CD4-positive, alpha-beta memory T cell (primary cell): Measurements from ENCODE around the gene CYP21A2. TPM values are rescaled to one million over a fixed set of nuclear protein-coding genes. Genes with fewer than 3 reads are reported as not detected.
A peak's percentile ranks its signal among the peaks of the same experiment; 100 is the strongest.
"Not testable (repeated sequence)": the region's sequence is repeated elsewhere in the genome, so short reads cannot be mapped to it uniquely, and the experiment has no call there.

Source experiments
- CTCF ChIA-PET: fragments of 350-600 bp; sonication (Branson Sonifier 250); formaldehyde crosslinking; loops from one replicate; lab custom pipeline; 2021; ENCODE audit warnings: inconsistent platforms; ENCODE audit not compliant: partially characterized antibody; lab: Charles Lee
- POLR2A ChIA-PET: fragments of 350-600 bp; sonication (Branson Sonifier 250); formaldehyde crosslinking; loops from one replicate; lab custom pipeline; 2021; ENCODE audit not compliant: partially characterized antibody; lab: Charles Lee
- DNase-seq, 5 donors: peaks; one replicate each; pipeline versions ENCODE4 v3.0.0 to v3.0.0-alpha.2; 2020 to 2022; ENCODE audit warnings: mixed read lengths in 1 of 5
- H3K27ac ChIP-seq: one replicate; pipeline ENCODE4 v1.7.0; 2013; ENCODE audit warnings: low read depth, low read length
- H3K27me3 ChIP-seq: 2 replicates; pipeline ENCODE4 v1.7.0; 2013; ENCODE audit warnings: mild to moderate bottlenecking, low read length, moderate library complexity; ENCODE audit not compliant: insufficient read depth
- H3K36me3 ChIP-seq: 2 replicates; pipeline ENCODE4 v1.7.0; 2013; ENCODE audit warnings: mild to moderate bottlenecking, low read length, moderate library complexity; ENCODE audit not compliant: insufficient read depth
- H3K4me1 ChIP-seq: 2 replicates; pipeline ENCODE4 v1.7.0; 2013; ENCODE audit warnings: mild to moderate bottlenecking, low read length, moderate library complexity; ENCODE audit not compliant: insufficient read depth
- H3K4me3 ChIP-seq, 2 donors: one replicate each; pipeline ENCODE4 v1.7.0; 2013; ENCODE audit warnings: low read length in 2 of 2, mild to moderate bottlenecking in 1 of 2
- H3K9me3 ChIP-seq, 2 donors: one replicate each; pipeline ENCODE4 v1.7.0; 2013; ENCODE audit warnings: low read length in 2 of 2, control low read depth in 1 of 2; ENCODE audit not compliant: control insufficient read depth in 1 of 2
- H3K27ac Mint-ChIP-seq, 7 donors: one replicate each; pipeline ENCODE4 v1.8.0; 2020 to 2021; ENCODE audit warnings: mixed read lengths in 7 of 7, mild to moderate bottlenecking in 6 of 7, inconsistent platforms in 3 of 7, moderate library complexity in 3 of 7
- H3K27me3 Mint-ChIP-seq, 2 donors: one replicate each; pipeline ENCODE4 v1.8.0; 2020 to 2021; ENCODE audit warnings: mixed read lengths in 2 of 2
- H3K36me3 Mint-ChIP-seq, 2 donors: one replicate each; pipeline ENCODE4 v1.8.0; 2020 to 2021; ENCODE audit warnings: mixed read lengths in 2 of 2, inconsistent platforms in 1 of 2, mild to moderate bottlenecking in 1 of 2
- H3K4me1 Mint-ChIP-seq, 4 donors: one replicate each; pipeline ENCODE4 v1.8.0; 2020 to 2021; ENCODE audit warnings: mixed read lengths in 4 of 4, mild to moderate bottlenecking in 1 of 4
- H3K4me3 Mint-ChIP-seq, 8 donors: one replicate each; pipeline ENCODE4 v1.8.0; 2020 to 2021; ENCODE audit warnings: mixed read lengths in 8 of 8, mild to moderate bottlenecking in 7 of 8, moderate library complexity in 6 of 8, inconsistent platforms in 3 of 8
- H3K9me3 Mint-ChIP-seq, 8 donors: one replicate each; pipeline ENCODE4 v1.8.0; 2020 to 2021; ENCODE audit warnings: mixed read lengths in 8 of 8, mild to moderate bottlenecking in 5 of 8, inconsistent platforms in 3 of 8, moderate library complexity in 1 of 8
- intact Hi-C: fragments of 100-400 bp; cut with micrococcal nuclease; formaldehyde crosslinking; loops from one replicate; pipeline ENCODE4 v1.15.1; 2023
- polyA plus RNA-seq, 2 donors: library from polyadenylated mRNA; unstranded; fragments of 300-500 nt; fragmentation: Illumina TruSeq; gene quantifications; one replicate each; pipeline ENCODE4 v1.2.3, GENCODE V29; 2021
- total RNA-seq, 2 experiments: library from RNA; stranded (reverse); gene quantifications; one replicate each; pipeline ENCODE4 v1.2.3, GENCODE V29; 2021

Gene CYP21A2
- total and polyA plus RNA-seq, 4 experiments from 2014 or later = 0.39 to 0.61 TPM; not detected in 2

DNA sequence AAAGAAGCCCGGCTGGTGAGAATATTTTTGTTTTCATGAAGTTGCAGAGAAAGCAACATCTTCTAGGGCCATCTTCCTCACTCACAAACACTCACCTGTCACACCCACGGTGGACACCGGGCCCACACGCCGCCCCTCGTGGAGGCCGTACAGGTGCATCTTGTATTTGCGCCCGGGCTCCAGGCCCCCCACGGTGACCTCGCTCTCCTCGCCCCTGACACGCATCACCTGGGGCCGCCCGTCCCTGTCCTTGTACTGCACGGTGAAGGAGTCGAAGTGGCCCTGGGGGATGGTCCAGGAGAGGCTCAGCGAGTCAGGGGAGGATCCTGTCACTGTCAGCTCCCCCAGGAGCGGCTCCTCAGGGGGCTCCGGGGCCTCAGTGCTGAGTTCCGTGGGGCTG lies 17.5 kb downstream of the CYP21A2 start:
- CTCF ChIA-PET, intact Hi-C loops, H3K27ac ChIP-seq, DNase-seq, H3K9me3 Mint-ChIP-seq, H3K27me3 ChIP-seq, H3K27ac Mint-ChIP-seq, H3K4me1 Mint-ChIP-seq, H3K4me3 Mint-ChIP-seq, POLR2A ChIA-PET, H3K4me3 ChIP-seq, H3K4me1 ChIP-seq, H3K27me3 Mint-ChIP-seq, H3K36me3 Mint-ChIP-seq, H3K36me3 ChIP-seq, H3K9me3 ChIP-seq: not testable (repeated sequence)

DNA sequence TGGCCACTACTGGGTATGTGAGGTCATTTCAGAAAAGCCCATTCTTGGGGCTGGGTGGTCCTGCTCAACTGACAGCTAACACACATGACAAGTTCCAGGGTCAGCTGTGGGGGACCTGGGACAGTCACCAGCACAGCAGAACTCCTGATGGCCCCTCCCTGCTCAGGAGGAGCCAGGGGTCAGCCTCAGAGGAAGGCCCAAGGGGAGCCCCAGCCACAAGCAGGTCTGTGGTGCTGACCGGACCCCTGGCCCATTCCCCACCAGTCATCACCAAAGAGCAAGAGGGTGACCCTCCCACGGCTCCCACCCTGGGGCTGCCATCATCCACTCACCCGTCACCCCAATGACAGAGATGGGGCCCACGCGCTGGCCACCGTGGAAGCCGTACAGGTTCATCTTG lies 18.0 kb downstream of the CYP21A2 start:
- Histone ChIP-seq H3K27ac (no peak overlapping the region), H3K4me1 (no peaks in the 10 kb centered on the region), H3K9me3 (no peaks in the 10 kb centered on the region), H3K27me3 (no peaks in the 10 kb centered on the region), H3K4me3 (no peak overlapping the region), H3K36me3 (no peaks in the 10 kb centered on the region)
- H3K27ac Mint-ChIP-seq = no peak overlapping the region
- POLR2A ChIA-PET = no interaction called here
- CTCF ChIA-PET = no interaction called here
- intact Hi-C loops = no loop called here
- no peak for DNase-seq
- H3K9me3 Mint-ChIP-seq = no peaks in the 10 kb centered on the region
- H3K4me1 Mint-ChIP-seq = no peaks in the 10 kb centered on the region
- H3K36me3 Mint-ChIP-seq = no peaks in the 10 kb centered on the region
- H3K27me3 Mint-ChIP-seq = no peaks in the 10 kb centered on the region
- no peak overlapping the region for H3K4me3 Mint-ChIP-seq

DNA sequence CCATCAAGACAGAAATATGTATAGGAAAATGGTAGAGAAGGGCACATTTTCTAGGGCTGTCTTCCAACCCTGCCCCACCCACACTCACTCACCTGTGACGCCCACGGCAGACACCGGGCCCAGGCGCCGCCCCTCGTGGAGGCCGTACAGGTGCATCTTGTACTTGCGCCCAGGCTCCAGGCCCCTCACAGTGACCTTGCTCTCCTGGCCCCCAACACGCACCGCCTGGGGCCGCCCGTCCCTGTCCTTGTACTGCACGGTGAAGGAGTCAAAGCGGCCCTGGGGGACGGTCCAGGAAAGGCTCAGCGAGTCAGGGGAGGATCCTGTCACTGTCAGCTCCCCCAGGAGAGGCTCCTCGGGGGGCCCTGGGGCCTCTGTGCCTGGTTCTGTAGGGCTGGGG lies 19.8 kb downstream of the CYP21A2 start:
- intact Hi-C loops = no loop called here
- Mint-ChIP-seq H3K27ac (no peak overlapping the region), H3K27me3 (no peaks in the 10 kb centered on the region), H3K9me3 (no peaks in the 10 kb centered on the region), H3K4me3 (no peak overlapping the region), H3K4me1 (no peaks in the 10 kb centered on the region), H3K36me3 (no peaks in the 10 kb centered on the region)
- CTCF ChIA-PET = no interaction called here
- Histone ChIP-seq H3K36me3 (no peaks in the 10 kb centered on the region), H3K27me3 (no peaks in the 10 kb centered on the region), H3K4me1 (no peaks in the 10 kb centered on the region), H3K4me3 (no peak overlapping the region), H3K27ac (no peak overlapping the region), H3K9me3 (no peaks in the 10 kb centered on the region)
- DNase-seq = no peak
- POLR2A ChIA-PET = no interaction called here

DNA sequence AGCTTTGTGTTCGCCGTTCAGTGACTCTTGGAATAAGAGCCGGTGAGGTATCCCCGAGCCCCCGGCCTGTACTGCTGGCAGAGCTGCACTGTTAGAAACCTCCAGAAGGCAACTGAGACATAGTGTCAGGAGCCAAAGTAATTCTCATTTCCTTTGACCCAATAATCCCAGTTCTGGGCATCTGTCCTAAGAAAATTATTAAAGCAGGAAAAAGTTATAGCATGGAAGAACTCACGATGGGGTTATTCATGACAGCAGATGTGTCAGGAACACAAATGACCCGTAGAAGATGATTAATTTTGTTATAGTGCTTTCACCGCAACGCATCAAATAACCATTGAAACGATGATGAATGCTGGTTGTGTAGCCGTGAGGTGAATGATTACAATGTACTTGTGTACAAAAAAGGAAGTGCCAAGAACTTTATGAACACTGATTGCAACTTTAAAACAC lies 20.3 kb downstream of the CYP21A2 start:
- ChIA-PET POLR2A (no interaction called here), CTCF (interaction anchor here (1.4 kb wide), 1 partner anchor 11 kb away, joined by 3 read pairs; no protein-coding TSS in a partner anchor)
- no peaks in the 10 kb centered on the region for H3K36me3 Mint-ChIP-seq
- intact Hi-C loops = no loop called here
- Histone ChIP-seq H3K9me3 (no peaks in the 10 kb centered on the region), H3K27ac (no peak overlapping the region), H3K4me3 (no peak overlapping the region), H3K4me1 (no peaks in the 10 kb centered on the region), H3K36me3 (no peaks in the 10 kb centered on the region), H3K27me3 (no peaks in the 10 kb centered on the region)
- H3K27me3 Mint-ChIP-seq = no peaks in the 10 kb centered on the region
- no peak overlapping the region for H3K27ac Mint-ChIP-seq
- no peaks in the 10 kb centered on the region for H3K9me3 Mint-ChIP-seq
- H3K4me3 Mint-ChIP-seq = no peak overlapping the region
- H3K4me1 Mint-ChIP-seq = no peaks in the 10 kb centered on the region
- no peak for DNase-seq

DNA sequence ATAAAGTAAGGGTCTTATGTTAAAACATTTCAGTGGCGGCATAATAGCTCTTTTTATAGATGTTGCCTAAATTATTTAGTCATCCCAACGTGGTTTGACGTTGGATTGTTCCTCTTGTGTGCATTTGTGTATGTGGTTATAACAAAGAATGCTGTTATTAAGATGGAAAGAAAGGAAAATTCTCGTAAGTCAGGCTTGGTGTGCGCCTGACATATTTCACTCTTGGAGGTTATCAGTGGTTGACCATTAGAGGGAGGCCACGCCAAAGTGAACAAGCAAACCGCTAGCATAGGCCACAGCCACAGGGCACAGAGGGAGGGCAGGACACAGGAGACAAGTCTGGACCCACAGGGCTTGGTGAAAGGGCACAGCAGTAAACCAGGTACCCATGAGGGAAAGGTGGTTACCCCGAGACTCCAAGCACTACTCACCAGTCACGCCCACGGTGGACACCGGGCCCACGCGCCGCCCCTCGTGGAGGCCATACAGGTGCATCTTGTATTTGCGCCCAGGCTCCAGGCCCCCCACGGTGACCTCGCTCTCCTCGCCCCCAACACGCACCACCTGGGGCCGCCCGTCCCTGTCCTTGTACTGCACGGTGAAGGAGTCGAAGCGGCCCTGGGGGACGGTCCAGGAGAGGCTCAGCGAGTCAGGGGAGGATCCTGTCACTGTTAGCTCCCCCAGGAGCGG lies 22.9 kb downstream of the CYP21A2 start:
- peaks cover 0 to 2% (median 0%) of the 10 kb centered on the region in 4 donors for H3K4me1 Mint-ChIP-seq
- H3K27me3 ChIP-seq = no peaks in the 10 kb centered on the region
- DNase-seq = no peak
- H3K27me3 Mint-ChIP-seq = no peaks in the 10 kb centered on the region
- no peaks in the 10 kb centered on the region for H3K9me3 ChIP-seq
- H3K27ac Mint-ChIP-seq = peak overlapping the region in 2 of 7 donors; percentile 70 to 71
- no peak overlapping the region for H3K4me3 ChIP-seq
- no peaks in the 10 kb centered on the region for H3K9me3 Mint-ChIP-seq
- no peaks in the 10 kb centered on the region for H3K4me1 ChIP-seq
- H3K36me3 ChIP-seq = no peaks in the 10 kb centered on the region
- no peaks in the 10 kb centered on the region for H3K36me3 Mint-ChIP-seq
- H3K4me3 Mint-ChIP-seq = no peak overlapping the region
- intact Hi-C loops = no loop called here
- H3K27ac ChIP-seq = no peak overlapping the region
- ChIA-PET CTCF (no interaction called here), POLR2A (interaction anchor here (0.5 kb wide), 1 partner anchor 1238 kb away, joined by 3 read pairs; no protein-coding TSS in a partner anchor)

DNA sequence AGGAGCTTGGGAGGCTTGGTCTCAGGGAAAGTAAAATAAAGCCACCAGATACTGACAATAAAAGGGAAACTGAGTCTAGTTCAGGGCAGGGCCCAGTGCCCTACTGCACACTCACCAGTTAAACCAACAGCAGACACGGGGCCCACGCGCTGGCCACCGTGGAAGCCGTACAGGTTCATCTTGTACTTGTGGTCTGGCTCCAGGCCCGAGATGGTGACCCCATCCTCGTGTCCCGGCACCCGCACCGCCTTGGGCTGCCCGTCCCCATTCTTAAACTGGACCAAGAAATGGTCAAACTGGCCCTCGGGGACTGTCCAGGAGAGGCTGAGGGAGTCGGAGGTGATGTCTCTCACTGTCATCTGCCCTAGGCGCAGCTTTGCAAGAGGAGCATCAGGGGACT lies 26.5 kb downstream of the CYP21A2 start:
- Mint-ChIP-seq H3K4me1 (peaks cover 0 to 2% (median 0%) of the 10 kb centered on the region in 4 donors), H3K36me3 (no peaks in the 10 kb centered on the region), H3K4me3 (no peak overlapping the region), H3K9me3 (peaks cover 0 to 1% (median 0%) of the 10 kb centered on the region in 8 donors), H3K27ac (no peak overlapping the region), H3K27me3 (no peaks in the 10 kb centered on the region)
- DNase-seq = no peak
- no peak overlapping the region for H3K4me3 ChIP-seq
- H3K27me3 ChIP-seq = no peaks in the 10 kb centered on the region
- intact Hi-C loops = no loop called here
- H3K9me3 ChIP-seq = no peaks in the 10 kb centered on the region
- CTCF ChIA-PET = no interaction called here
- no peaks in the 10 kb centered on the region for H3K4me1 ChIP-seq
- POLR2A ChIA-PET = no interaction called here
- H3K27ac ChIP-seq = no peak overlapping the region
- no peaks in the 10 kb centered on the region for H3K36me3 ChIP-seq

DNA sequence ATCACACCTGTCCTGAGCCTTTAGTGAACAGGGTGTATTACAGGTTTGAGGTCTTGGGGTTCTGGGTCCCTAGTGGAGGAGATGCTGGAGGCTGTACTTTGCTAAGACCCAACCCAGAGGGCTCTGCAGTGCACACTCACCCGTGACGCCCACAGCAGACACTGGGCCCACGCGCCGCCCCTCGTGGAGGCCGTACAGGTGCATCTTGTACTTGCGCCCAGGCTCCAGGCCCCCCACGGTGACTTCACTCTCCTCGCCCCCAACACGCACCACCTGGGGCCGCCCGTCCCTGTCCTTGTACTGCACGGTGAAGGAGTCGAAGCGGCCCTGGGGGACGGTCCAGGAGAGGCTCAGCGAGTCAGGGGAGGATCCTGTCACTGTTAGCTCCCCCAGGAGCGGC lies 29.3 kb downstream of the CYP21A2 start:
- H3K27me3 ChIP-seq, H3K36me3 Mint-ChIP-seq, CTCF ChIA-PET, H3K27ac ChIP-seq, intact Hi-C loops, H3K36me3 ChIP-seq, H3K27me3 Mint-ChIP-seq, H3K4me3 ChIP-seq, H3K4me1 Mint-ChIP-seq, H3K27ac Mint-ChIP-seq, H3K9me3 Mint-ChIP-seq, H3K9me3 ChIP-seq, POLR2A ChIA-PET, H3K4me1 ChIP-seq, H3K4me3 Mint-ChIP-seq, DNase-seq: not testable (repeated sequence)
